ENCODE measurements around the gene SH3BGR. TPM values are rescaled to one million over a fixed set of nuclear protein-coding genes. Genes with fewer than 3 reads are reported as not detected.

Gene SH3BGR
- total RNA-seq, 6 experiments from 2014 or later, result 1.4 to 3.7 (median 2.3) TPM

GRCh38 chr21:39441502-39442475, 10.0 kb upstream of the SH3BGR start:
- Mint-ChIP-seq H3K4me3 (no peak overlapping the region), H3K27ac (no peak overlapping the region), H3K27me3 (ENCODE audit: insufficient read depth) (peaks cover 2% of the 10 kb centered on the region)

GRCh38 chr21:39444421-39445180, 7.2 kb upstream of the SH3BGR start:
- peak; percentile 53 for DNase-seq
- peaks cover 16% of the 10 kb centered on the region for H3K4me1 Mint-ChIP-seq (ENCODE audit: low read depth)
- no peaks in the 10 kb centered on the region for H3K9me3 Mint-ChIP-seq
- H3K4me3 Mint-ChIP-seq, result peak overlapping the region; percentile 94
- no peaks in the 10 kb centered on the region for H3K36me3 Mint-ChIP-seq (ENCODE audit: low read depth)
- 0 out of 2 replicates have a peak, but pooled peaks cover under 1% of the 10 kb centered on the region for H3K27me3 Mint-ChIP-seq (ENCODE audit: insufficient read depth)
- no peak for TF ChIP-seq CTCF (IDR thresholded peaks at IDR 0.05)
- peak overlapping the region; percentile 94 for H3K27ac Mint-ChIP-seq

More at GRCh38 chr21:39441502-39442475, 10.0 kb upstream of the SH3BGR start:
- Mint-ChIP-seq H3K36me3 (ENCODE audit: low read depth) (no peaks in the 10 kb centered on the region), H3K9me3 (no peaks in the 10 kb centered on the region), H3K4me1 (ENCODE audit: low read depth) (peaks cover 16% of the 10 kb centered on the region)
- peak; percentile 63 for DNase-seq
- TF ChIP-seq CTCF (IDR thresholded peaks at IDR 0.05), result peak; percentile 85

- peak; percentile 42 for TF ChIP-seq CTCF (IDR thresholded peaks at IDR 0.05)
- no peaks in the 10 kb centered on the region for H3K9me3 Mint-ChIP-seq
- H3K4me3 Mint-ChIP-seq, result peak within 1 kb of the TSS; percentile 94
- peaks cover 16% of the 10 kb centered on the region for H3K4me1 Mint-ChIP-seq (ENCODE audit: low read depth)
- peak within 1 kb of the TSS; percentile 94 for H3K27ac Mint-ChIP-seq
- peaks cover 5% of the 10 kb centered on the region for H3K27me3 Mint-ChIP-seq (ENCODE audit: insufficient read depth)
- H3K36me3 Mint-ChIP-seq (ENCODE audit: low read depth), result no peaks in the 10 kb centered on the region
- peak; percentile 82 for DNase-seq
These were observed 6.2 kb upstream of the SH3BGR start, which contains the start of gene LCA5L for GRCh38 chr21:39445321-39446269. LCA5L (minus strand) TSS chr21:39445778; CDS start chr21:39428493, 17,285 bp downstream.

- Mint-ChIP-seq H3K9me3 (no peaks in the 10 kb centered on the region), H3K4me1 (ENCODE audit: low read depth) (peaks cover 22% of the 10 kb centered on the region), H3K27me3 (ENCODE audit: insufficient read depth) (peaks cover 9% of the 10 kb centered on the region), H3K4me3 (no peak overlapping the region), H3K27ac (no peak overlapping the region), H3K36me3 (ENCODE audit: low read depth) (no peaks in the 10 kb centered on the region)
- DNase-seq, result no peak
- TF ChIP-seq CTCF (IDR thresholded peaks at IDR 0.05), result no peak
These were observed 4.5 kb upstream of the SH3BGR start for GRCh38 chr21:39447264-39447663.

Data from HFFc6 (cell line).